Left ventricle myocardium superior (tissue), 1 donor: ENCODE measurements around the gene CLSTN2. TPM values are rescaled to one million over a fixed set of nuclear protein-coding genes. Genes with fewer than 3 reads are reported as not detected.
A peak's percentile ranks its signal among the peaks of the same experiment; 100 is the strongest.

Experiments
- ATAC-seq: fragments of 200-7000 bp; cut with Tn5 transposase; one replicate; pipeline ENCODE4 v1.9.1; 2020; ENCODE audit warnings: mild to moderate bottlenecking, moderate library complexity
- DNase-seq: peaks from one replicate; pipeline ENCODE4 v3.0.0-alpha.2; 2020
- intact Hi-C: fragments of 100-400 bp; cut with micrococcal nuclease; formaldehyde crosslinking; loops from one replicate; pipeline ENCODE4 v1.11.0; 2022
- total RNA-seq: library from RNA; stranded (reverse); fragmentation: NEBNext Ultra II Directional; extraction: Animal tissue kit (Norgen Biotek cat#: 25700); gene quantifications from one replicate; pipeline ENCODE4 v1.2.1, GENCODE V29; 2021
- donor health status: DM: no; HTN: yes; CAD: no; lungs with severe emphysema.

Gene CLSTN2
- total RNA-seq, 1 donor from 2014 or later: 4.9 TPM

DNA sequence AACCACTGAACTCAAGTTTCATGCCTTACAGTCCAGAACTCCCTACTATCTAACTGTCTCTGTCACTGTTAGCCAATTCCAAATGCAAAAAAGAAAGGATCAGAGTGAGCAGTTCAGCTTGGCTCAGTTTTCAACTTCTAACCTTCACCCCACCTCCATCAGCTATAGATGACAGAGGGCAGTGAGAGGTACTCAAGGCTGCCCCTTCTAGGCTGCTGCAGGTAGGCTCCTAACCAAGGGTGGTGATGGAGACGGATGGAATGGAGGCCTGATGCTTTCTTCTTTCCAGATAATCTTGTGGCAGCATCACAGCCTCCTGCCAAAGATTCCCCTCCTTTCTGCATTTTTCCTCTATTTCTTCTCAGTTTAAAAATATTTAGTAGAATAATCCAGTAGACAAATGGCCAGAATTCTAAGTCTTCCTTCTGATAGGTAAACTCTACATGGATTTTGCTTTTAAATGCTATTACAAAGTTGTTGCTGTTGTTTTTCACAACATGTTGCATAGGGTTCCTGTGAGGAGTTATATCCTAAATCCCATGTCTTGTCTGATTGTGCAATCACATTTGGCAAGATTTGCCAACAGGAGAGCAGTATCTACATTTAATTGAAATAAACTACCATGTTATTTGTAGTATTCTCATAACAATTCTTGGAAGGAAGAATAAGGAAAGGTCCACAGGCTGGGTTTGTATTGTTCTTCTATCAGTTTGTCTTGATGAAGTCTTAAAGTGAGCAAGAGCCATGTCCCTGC, 441.3 kb downstream of the CLSTN2 start:
- DNase-seq (no peak), ATAC-seq (no peak)
- intact Hi-C loops: no loop called here

DNA sequence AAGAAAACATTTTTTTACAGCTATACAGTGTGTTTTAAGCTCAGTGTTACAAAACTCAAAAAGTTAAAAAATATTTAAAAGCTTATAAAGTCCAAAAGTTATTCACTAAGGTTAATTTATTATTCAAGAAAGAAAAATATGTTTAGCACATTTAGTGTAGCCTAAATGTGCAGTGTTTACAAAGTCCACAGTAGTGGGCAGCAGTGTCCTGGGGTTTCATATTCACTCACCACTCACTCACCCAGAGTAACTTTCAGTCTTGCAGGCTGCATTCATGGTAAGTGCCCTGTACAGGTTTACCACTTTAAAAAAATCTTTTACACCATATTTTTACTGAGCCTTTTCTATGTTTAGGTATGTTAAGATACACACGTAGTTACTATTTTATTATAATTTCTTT, 442.7 kb downstream of the CLSTN2 start:
- intact Hi-C loops: no loop called here
- DNase-seq (no peak), ATAC-seq (no peak)

DNA sequence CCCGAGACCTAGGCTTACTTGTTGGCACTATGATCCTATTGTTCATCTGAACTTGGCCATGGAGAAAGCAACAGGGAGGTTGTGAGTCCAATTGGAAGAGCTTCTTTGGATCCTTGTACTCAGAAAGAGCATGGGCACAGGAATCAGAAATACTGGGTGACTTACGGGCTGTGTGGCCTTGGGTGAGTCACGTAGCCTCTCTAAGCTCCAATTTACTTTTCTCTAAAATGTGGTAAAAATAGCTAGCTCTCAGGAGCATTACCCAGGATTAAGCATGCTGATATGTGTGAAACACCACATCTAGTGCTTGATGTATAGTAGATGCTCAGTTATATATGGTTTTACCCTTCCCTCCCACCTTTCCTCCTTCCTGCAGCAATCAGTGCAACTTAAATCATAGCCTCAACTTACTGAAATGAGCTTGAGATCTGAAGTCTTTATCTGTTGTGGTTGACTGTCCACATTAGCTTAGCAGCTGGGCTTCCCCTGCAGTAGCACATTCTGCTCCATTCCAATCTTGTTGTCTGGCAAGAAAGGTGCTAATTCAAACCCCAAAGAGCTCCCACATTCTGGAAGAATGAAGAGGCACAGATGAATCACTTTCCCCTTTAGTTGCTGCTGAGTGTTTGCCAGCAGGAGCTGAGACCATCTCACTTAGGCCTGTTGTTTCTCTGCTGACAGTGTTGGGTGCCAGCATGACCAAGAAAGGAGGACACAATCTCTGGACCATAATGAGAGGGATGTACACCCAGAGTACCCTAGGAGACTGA, 443.8 kb downstream of the CLSTN2 start:
- ATAC-seq (no peak), DNase-seq (no peak)

DNA sequence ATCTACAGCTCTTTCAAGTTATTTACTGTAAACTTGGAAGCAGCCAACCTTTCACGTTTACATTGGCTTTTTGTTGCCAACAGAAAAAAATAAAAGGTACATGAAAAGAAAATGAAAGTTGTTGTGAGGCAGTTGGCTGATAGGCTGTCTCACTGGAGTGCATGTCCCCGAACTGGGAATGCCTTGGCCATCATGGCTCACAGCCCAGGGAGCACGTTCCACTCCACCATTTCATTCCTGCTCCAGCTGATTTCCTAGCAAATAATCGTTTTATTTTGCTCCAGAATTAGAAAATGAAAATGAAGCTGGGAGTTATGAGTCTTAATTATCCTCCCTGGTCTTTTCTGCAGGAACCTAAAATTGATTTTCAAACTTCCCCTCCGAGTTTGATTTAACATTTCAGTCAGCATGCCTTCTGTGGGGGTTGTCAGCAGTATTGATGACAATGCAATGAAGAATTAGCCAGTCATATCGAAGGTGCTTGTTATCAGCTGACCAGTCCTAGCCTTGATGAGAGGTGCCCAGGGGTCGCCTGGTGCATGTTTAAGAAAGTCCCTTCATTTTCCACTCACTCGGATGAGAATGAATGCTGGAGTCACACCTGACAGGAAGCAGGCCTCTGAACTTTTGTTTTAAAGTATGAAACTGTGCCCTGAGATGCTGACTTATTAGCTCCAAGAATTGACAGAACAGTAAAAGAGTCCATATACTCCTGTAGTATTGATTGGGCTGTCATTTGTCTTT, 449.2 kb downstream of the CLSTN2 start:
- intact Hi-C loops: no loop called here
- ATAC-seq: no peak
- DNase-seq: peak; percentile 30

More for the DNA sequence above, 443.8 kb downstream of the CLSTN2 start:
- intact Hi-C loops: no loop called here

DNA sequence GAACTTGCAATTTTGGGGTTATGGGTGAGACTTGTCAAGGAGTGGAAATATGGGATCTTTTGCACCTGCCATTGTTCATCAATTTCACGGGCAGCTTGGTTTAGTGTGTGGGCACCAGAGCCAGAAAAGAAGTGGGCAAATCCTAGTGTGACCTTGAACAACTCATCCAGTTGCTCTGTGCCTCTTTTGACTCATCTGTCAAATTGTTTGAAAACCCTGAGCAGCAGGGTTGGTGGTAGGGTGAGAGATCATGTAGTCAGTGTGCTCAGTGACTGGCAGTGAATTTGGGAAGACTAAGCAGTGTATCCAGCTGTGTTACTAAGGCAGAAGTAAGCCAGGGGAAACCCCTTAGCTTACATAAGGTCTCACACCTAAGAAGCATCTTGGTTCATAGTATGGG, 449.9 kb downstream of the CLSTN2 start:
- ATAC-seq (no peak), DNase-seq (no peak)
- intact Hi-C loops: no loop called here

DNA sequence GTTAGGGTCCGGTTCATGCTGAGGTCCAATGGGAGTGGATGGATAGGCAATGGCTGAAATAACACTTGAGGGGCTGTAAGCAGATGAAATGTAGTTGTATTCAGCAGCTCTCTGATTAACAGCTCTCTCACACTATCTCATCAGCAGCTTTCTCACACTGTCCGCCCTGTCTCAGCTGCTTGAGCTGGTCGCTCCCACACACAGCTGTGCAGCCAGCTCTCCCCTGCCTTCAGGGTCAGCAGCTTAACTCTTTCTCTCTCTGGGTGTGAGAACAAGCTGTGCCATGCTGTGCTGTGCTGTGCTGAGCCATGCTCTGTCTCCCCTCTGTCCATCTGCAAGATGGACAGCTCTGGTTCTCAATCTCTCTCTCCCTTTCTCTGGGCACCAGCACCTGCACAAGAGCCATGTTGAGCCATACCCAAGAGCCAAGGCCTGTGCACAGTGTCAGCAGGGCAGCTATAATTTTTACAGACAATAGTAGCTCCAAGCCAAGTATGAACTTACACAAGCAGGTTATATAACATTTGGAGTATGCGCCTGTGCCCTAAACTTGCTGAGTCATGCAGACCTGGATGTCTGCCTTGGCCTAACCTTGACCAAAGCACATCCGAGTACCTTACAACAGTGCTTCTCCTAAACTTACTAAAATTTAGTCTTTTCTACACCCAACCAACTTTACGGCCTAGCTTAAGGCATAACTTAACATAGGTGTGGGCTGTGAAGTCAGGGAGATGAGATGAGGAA, 451.5 kb downstream of the CLSTN2 start:
- intact Hi-C loops: no loop called here
- ATAC-seq (peak; percentile 77), DNase-seq (no peak)

DNA sequence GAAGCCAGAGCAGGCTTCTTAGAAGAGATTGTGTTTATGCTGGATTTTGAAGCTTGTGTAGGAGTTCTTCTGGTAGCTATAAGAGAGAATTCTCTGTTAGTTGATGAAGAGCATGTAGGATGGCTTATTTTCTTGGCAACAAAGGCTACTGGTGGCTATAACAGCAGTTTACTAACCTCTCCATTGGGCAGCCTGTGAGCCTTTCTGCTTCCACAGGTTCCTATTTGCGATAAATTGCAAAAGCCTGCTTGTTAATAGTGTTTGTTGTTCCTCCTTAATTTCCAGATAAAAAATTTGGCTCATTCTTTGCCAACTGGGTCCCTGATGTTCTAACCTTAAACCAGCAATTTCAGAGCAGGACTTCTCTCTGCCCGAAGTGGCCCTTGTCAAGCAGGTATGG, 452.3 kb downstream of the CLSTN2 start:
- no peak for ATAC-seq
- no peak for DNase-seq
- intact Hi-C loops: no loop called here

DNA sequence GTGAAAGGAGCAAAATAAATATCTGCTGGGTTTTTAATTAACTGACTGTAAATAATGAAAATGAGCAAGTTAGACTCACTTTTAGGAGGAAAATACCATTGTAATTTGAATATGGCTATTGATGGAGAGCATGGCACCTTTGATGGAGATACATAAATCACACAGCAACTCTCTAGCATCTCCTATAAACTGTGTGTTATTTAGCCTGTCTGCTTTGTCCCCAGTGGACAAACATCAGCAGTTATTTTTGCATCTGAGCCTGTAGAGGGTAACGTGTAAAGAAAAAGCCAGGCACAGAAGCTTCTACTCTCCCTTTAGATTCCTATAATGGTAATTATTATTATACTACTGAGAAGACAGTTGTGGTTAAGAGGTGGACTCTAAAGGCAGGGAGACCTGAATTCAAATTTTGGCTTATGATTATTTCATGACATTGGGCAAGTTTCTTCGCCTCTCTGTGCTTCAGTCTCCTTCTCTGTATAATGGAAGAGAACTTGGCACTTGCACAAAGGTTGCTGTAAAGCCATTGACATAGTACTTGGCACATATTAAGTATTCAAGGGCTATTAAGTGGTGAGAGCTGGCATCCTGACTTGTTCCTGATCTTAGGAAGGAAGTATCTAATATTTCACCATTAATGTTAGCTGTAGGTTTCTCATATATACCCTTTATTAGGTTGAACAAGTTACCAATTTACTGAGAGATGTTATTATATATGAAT, 453.4 kb downstream of the CLSTN2 start:
- peak; percentile 71 for ATAC-seq

DNA sequence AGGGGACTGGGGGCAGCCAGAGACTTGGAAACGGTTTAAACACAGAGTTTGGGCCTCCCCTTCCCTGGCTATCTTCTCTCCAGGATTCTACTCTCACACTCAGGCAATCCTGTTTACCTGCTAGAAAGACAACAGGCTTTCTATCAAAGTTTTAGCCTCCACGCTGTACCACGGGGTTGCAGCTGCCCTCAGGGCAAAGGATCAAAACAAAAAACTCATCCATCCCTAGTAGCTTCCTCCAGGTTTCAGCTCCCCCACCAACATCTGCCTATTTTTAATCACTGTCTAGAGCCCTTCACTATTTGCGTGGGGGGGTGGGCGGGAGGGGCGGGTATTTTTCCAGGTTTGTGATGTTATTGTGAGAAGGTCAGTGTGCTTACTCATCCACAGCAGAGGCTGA, 456.1 kb downstream of the CLSTN2 start:
- ATAC-seq (no peak), DNase-seq (no peak)
- intact Hi-C loops: no loop called here

More for the DNA sequence above, 453.4 kb downstream of the CLSTN2 start:
- intact Hi-C loops: no loop called here
- no peak for DNase-seq

DNA sequence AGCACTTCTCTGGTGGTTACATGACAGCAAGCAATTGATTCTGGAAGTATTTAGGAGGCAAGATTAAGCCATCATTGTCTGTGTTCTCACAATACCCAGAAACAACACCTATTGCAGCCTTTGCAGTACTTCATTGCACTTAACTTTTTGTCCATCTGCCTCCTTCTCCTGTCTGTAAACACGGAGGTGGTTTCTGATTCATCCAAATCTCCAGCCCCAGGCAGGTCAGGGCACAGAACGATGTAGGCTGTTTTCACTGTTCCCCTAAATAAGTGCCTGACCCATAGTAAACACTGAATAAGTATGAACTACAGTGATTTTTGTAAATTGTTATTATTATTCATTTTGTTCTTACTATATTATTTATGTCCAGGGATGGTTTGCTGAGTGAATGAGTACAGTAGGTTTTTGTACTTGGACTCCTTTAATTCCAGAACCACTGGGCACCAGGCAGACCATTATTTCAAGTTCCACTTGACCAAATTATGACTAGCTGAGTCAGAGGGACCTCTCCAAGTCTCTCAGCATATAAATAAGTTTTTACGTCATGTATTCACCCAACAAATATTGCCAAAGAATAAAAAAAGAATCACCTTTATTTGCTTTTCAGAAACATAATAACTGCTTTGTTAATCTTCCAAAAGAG, 459.6 kb downstream of the CLSTN2 start:
- DNase-seq (no peak), ATAC-seq (no peak)
- intact Hi-C loops: no loop called here

DNA sequence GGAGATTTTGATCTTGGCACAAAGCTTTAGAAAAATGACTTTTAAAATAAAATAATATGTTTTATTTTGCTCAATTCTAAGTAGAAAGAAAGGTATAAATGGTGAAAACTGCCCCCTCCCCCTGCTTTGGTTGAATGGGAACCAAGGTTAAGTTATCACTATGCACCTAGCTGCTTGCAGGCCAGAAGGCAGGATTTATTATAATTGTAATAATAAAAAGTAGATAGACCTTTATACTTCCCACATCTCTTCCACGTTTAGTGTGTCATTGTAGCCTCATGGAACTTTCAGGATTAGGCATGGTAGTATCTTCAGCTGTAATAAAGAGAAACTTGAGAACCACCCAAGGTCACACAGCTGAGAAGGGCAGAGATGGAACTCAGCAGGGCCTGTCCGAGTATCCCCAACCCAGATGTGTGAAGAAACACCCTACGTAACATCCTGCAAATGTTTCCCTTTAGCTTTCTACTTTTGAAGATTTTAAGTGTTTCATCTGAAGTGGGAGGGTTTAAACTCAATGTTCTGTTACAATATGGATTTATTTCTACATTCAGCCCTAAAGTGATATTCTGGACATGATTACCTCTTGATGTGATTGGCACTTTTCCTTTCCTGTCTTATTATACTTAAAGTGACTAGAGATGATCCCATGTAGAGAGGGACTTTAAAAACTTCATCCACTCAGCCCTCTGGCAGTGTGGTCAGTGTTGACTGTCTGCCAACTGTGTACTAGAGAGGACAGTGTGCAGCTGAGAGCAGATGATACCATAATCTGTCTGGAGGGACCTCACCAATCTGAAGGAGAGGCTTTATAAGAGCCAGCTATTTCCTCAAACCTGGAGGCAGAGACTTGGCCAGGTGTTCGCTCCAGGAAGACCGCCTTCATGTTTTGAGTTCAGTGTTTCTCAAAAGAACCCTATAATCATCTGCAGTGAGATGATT, 460.4 kb downstream of the CLSTN2 start:
- DNase-seq: no peak
- ATAC-seq: peak; percentile 41
- intact Hi-C loops: no loop called here

DNA sequence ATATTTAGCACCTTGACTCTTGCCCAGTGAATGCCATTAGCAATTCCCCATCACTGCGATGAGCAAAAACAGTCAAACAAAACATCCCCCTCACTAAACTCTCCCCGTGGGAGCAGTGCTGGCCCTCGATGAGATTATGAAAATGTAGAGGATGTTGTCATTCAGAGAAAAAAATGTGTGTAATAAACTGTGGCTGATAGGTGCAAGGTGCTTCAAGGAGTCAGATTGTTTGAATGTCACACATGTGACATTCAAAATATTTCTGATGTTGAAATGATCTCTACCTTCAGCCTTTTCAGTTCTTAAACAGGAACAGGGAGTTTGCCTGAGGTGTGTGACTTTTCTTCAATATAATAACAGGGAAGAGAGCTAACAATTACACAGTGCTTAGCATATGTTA, 461.1 kb downstream of the CLSTN2 start:
- DNase-seq (no peak), ATAC-seq (no peak)
- intact Hi-C loops: no loop called here

DNA sequence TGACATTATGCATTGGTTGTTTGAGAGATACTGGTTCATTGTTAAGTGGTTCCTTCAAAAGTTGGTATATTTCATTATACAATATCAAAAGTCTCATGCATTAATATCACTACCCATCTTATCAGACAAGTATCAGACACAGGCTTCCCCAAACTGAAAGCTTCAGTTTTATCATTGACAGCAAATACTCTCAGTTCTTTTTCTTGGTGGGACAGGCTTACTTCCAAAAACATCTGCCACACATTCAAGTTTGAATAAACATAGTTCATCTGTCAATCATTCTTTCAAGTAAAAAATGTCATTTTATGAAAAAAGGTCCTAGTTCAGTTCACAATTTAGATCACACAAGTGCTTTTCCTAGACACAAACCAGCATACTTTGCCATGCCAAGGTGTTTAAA, 462.9 kb downstream of the CLSTN2 start:
- no peak for ATAC-seq
- intact Hi-C loops: no loop called here

DNA sequence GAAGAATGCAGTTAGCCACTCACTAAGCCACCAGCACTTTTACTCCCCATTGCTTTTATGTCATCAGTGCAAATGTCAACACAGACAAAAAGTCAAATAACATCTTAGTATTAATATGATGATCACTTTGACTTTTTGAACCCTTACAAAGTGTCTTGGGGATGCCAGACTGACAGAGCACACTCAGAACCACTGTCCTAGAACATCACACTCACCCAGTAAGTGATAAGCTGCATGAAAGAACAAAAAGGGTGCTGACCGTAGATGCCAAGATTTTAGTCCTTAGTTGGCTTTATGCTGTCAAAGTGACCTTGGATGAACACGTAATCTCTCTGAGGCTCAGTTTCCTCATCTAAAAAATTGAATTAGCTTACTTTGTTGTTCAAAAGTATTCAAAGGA, 463.4 kb downstream of the CLSTN2 start:
- no peak for DNase-seq
- ATAC-seq: peak; percentile 34
- intact Hi-C loops: no loop called here

More for the DNA sequence above, 462.9 kb downstream of the CLSTN2 start:
- DNase-seq: no peak

DNA sequence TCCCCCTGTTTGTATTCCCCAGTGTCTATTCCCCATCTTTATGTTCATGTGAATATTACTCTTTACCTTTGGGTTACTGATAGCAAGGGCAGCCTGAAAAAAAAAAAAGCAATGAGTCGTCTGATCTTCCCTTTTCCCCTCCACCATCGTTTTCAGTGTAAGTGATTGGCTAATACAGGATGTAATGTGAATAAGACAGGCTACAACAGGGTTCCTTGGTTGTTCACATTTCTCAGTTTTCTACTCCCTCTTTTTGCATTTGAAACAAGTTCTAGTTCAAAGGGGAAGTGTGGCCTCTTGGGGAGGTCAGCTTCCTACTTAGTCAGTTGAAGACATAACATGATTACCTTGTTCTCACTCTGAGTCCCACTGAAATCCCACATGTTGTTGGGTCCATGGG, 464.9 kb downstream of the CLSTN2 start:
- intact Hi-C loops: no loop called here
- DNase-seq: no peak
- ATAC-seq: no peak

DNA sequence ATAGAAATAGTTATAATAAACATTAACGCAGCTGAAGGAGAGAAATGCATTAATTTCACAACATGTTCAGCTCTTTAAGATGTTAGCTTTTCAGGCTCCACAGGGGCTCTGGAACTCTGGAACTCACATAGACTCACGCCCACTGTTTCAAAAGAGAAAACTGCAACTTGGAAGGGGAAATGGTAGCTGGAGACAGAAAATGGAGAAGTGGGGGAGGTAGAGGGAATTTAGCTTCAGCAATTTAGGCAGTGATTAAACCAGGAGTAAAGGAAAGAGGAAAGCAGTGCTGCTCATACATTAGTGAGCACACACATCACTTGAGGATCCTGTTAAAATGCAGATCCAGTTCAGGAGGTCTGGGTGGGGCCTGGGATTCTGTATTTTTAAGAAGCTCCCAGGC, 468.1 kb downstream of the CLSTN2 start:
- DNase-seq (no peak), ATAC-seq (no peak)
- intact Hi-C loops: no loop called here

DNA sequence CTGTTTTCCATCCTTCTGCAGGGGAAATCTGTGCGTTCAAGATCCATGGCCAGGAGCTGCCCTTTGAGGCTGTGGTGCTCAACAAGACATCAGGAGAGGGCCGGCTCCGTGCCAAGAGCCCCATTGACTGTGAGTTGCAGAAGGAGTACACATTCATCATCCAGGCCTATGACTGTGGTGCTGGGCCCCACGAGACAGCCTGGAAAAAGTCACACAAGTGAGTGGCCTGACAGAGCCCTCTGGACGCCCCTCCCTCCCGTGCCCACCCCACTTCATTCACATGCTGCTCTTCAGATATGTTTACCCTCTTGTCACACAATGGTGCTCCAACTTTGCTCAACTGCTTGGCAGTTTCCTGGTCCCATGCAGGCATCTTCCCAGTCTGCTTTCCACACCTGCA, 468.6 kb downstream of the CLSTN2 start:
- ATAC-seq: no peak
- intact Hi-C loops: no loop called here
- no peak for DNase-seq
